IPS-NIHi7 (cell line): Measurements from ENCODE around the gene LETMD1.
"Not testable (repeated sequence)": the region's sequence is repeated elsewhere in the genome, so short reads cannot be mapped to it uniquely, and the experiment has no call there.

Experiments
- DNase-seq: peaks from one replicate; pipeline ENCODE4 v3.0.0; 2012; ENCODE audit warnings: mixed read lengths; ENCODE audit errors: extremely low spot score

Gene LETMD1

DNA sequence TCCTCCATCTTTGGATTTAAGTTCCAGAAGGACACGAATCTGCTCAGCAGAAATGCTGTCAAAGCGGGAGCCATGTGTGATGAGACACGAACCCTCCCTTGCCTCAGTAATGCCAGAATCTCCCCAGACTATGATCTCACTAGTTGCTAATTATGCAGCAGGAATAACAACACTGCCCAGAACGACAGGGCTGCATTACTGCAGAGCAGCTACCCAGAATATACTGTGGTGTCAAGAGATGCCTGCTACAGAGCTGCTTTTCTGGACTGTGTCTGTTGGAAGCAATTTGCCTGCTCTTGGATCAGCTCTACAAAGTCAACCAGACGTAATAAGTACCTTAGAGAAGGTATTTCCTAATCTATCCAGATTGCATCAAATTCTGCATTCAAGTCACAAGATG lies 29.8 kb downstream of the LETMD1 start:
- DNase-seq = no peak

GRCh38 chr12:51078346-51078745 lies 30.2 kb downstream of the LETMD1 start:
- DNase-seq = not testable (repeated sequence)

GRCh38 chr12:51078866-51079265 lies 30.7 kb downstream of the LETMD1 start:
- not testable (repeated sequence) for DNase-seq

DNA sequence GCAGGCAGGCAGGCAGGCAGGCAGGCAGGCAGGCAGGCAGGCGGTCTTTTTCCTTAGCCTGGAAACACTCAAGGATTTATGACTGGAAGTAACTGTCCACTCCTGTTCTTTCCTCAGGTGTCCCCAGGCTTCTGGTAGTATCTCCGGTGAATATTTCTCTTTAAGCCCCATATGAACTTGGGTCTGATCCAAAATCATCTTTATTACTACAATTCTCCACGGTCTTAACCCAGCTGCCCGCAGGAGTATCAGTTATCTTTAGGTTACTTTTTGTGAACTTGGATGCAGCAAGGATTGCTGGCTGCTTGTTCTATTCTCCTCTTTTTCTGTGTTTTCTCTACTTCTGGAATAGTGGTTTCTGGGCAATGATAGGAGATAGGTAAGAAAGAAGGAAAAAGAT lies 32.0 kb downstream of the LETMD1 start:
- DNase-seq = no peak

GRCh38 chr12:51081421-51081820 lies 33.3 kb downstream of the LETMD1 start:
- DNase-seq = no peak

DNA sequence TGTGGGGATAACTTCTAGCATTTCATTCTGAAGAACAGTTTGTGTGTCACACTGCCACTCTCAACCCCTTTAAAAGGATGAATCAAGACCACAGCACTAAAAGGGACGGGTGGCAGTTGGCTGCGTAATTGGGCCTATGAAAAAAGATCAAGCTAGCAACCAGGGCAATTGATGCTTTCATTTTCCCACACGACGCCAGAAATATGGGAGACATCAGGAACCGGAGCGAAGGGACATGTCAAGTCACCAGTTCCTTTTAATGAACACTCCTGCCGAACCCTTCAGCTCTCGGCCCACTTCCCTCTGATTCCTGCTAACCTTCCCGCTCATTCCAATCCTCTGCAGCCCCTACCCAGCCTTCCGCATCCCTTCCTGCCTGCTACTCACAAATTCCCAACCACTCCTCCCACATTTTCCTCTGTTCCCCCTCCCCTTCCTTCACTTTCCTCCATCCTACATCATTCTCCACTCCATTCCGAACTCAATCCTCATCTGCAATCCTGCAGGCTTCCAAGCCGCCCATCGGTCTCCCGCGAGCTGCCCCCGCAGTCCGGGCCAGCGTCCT lies 34.5 kb downstream of the LETMD1 start:
- peak; percentile 77 for DNase-seq

GRCh38 chr12:51083126-51083833 lies 35.2 kb downstream of the LETMD1 start, which contains the start of gene CSRNP2:
TSS of gene CSRNP2 (minus strand) at chr12:51083596. CDS start at chr12:51076561, 7,035 bp downstream.
- peak; percentile 99 for DNase-seq

DNA sequence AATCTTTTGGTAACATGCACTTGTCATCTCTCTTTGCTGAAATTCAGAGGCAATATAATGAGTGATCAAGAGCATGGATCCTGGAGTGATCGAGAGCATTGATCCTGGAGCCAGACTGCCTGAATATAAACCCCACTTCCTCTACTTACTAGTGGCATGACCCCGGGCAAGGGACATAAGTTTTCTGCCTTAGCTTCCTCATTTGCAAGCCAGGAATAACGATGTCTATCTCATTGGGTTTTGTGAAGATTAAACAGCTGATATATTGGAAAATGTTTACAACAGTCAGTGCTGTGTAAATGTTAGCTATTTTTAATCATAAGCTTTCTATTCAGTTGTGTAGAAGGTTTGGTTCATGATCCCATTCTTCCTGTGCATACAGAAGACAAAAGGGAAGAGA lies 37.6 kb downstream of the LETMD1 start:
- DNase-seq = no peak

DNA sequence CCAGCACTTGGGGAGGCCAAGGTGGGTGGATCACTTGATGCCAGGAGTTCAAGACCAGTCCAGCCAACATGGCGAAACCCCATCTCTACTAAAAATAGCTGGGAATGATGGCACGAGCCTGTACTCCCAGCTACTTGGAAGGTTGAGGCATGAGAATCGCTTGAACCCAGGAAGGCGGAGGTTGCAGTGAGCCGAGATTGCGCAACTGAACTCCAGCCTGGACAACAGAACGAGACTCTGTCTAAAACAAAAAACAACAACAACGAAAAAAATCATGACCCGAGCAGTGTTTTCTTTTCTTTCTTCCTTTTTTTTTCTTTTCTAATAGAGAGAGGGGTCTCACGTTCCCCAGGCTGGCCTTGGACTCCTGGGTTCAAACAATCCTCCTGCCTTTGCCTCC lies 38.8 kb downstream of the LETMD1 start:
- DNase-seq = no peak

- no peak for DNase-seq
Measured at GRCh38 chr12:51087818-51088217, 39.7 kb downstream of the LETMD1 start.

DNA sequence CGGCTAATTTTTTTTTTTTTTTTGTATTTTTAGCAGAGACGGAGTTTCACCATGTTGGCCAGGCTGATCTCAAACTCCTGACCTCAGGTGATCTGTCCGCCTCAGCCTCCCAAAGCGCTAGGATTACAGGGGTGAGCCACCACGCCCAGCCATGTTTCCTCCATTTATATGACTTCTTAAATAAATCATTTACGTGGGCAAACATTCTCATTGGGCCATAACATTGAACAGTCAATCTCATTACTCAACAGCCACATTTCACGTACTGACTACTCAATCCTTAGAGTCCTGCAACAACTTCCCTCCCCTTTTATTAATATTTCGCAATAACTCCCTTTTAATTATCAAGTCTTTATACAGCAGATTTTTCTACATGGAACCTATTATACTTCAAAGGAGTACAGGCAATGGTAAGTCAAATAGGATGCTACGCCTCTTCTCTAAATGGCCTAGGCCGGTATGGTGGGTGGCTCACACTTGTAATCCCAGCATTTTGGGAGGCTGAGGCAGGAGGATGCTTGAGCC lies 42.6 kb downstream of the LETMD1 start:
- no peak for DNase-seq

DNA sequence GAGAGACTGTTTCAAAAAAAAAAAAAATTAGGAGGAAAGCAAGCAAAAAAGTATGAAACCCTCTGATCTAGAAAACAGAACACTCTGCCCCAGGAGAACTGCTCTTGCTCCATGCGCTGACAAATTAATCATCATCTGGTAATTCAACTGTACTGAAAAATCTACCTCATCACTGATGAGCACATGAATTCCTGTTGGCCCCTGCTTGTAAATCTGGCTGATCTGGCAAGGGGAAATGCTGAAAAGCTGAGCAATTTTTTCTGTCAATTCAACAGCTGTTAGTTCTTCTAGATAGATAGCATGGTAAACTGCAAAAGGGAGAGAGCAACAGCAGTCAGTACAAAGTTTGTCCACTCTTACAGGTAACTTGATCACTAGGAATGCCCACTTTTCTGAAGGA lies 50.5 kb downstream of the LETMD1 start:
- no peak for DNase-seq

DNA sequence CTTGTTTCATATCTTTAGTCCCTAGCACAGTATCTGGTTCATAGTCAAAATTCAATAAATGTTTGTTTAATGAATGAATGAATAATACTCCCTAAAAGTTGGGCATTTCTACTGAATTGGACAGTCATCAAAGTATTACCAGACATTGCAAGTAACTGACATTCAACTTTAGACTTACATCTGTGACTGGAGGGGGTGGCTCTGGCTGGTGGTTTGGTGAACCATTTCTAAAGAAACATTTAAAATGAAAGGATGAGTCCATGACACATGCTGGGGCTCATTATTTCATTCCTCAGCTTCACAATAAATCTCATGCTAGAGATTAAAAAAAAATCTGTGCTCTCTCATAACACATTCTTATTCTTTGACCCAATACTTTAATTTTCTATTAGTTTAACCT lies 55.9 kb downstream of the LETMD1 start:
- DNase-seq = no peak

DNA sequence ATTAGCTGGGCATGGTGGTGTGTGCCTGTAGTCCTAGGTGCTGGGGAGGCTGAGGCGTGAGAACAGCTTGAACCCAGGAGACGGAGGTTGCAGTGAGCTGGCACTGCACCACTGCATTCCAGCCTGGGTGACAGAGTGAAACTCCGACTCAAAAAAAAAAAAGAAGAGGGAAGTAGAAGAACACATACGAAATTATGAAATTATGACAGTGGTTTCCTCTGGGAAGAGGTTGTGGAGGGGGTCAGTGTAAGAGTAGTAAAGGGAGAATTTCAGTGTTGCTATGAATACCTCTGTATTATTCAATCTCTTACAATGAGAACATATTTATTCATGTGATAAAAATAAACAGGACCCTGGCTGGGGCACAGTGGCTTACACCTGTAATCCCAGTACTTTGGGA lies 60.0 kb downstream of the LETMD1 start:
- no peak for DNase-seq
